HEK293 (cell line): ENCODE measurements around the gene ANKRD44.

Experiments used
- CTCF ChIA-PET: fragments of 350-600 bp; formaldehyde crosslinking; extraction: SDS; loops from one replicate; lab custom pipeline; 2021; ENCODE audit warnings: antibody characterized with exemption; lab: Yijun Ruan, JAX
- POLR2A ChIA-PET: fragments of 300-600 bp; formaldehyde crosslinking; extraction: SDS; loops from one replicate; lab custom pipeline; 2020; ENCODE audit warnings: antibody characterized with exemption, inconsistent platforms; lab: Yijun Ruan, JAX
- H3K27ac ChIP-seq: fragments of 200-500 bp; sonication (Bioruptor generic); 2 replicates; pipeline ENCODE4 v1.5.1; 2014; ENCODE audit warnings: low read depth, low read length, control low read depth, inconsistent platforms; ENCODE audit errors: extremely low read depth
- H3K36me3 ChIP-seq, 2 experiments: fragments of 200-500 bp in 1 of 2; sonication (Bioruptor generic) in 1 of 2; 1 replicate in 1 of 2; 2 replicates in 1 of 2; pipeline ENCODE4 v1.5.1; 2014 to 2017; ENCODE audit warnings: inconsistent platforms in 2 of 2, low read length in 2 of 2; ENCODE audit not compliant: control insufficient read depth in 2 of 2, insufficient read depth in 1 of 2
- H3K4me1 ChIP-seq: fragments of 200-500 bp; sonication (Bioruptor generic); 2 replicates; pipeline ENCODE4 v1.5.1; 2014; ENCODE audit warnings: mild to moderate bottlenecking, low read length, inconsistent platforms; ENCODE audit not compliant: control insufficient read depth, insufficient read depth
- H3K4me3 ChIP-seq: 2 replicates; pipeline ENCODE4 v1.5.1; 2011; ENCODE audit warnings: low read depth, mild to moderate bottlenecking, control low read depth, low read length, moderate library complexity
- H3K9me3 ChIP-seq: fragments of 200-500 bp; sonication (Bioruptor generic); 2 replicates; pipeline ENCODE4 v1.5.1; 2014; ENCODE audit warnings: low read depth, low read length, inconsistent platforms; ENCODE audit not compliant: control insufficient read depth, insufficient read depth
- EGR2 ChIP-seq: fragments of 450-650 bp; formaldehyde crosslinking; IDR thresholded peaks from 2 replicates; pipeline ENCODE4 v1.5.1; 2016; ENCODE audit warnings: low read depth, missing biosample characterization, missing genetic modification characterization
- SP2 ChIP-seq: fragments of 450-650 bp; formaldehyde crosslinking; IDR thresholded peaks from 2 replicates; pipeline ENCODE4 v1.5.1; 2016; ENCODE audit warnings: missing biosample characterization, missing genetic modification characterization
- ZBTB26 ChIP-seq: fragments of 450-650 bp; formaldehyde crosslinking; optimal IDR thresholded peaks from 2 replicates; pipeline ENCODE3; 2016; ENCODE audit warnings: missing biosample characterization, mild to moderate bottlenecking, missing genetic modification characterization
- ZFHX2 ChIP-seq: fragments of 450-650 bp; formaldehyde crosslinking; conservative IDR thresholded peaks from 2 replicates; pipeline ENCODE4 v1.5.1; 2016; ENCODE audit warnings: missing biosample characterization, missing genetic modification characterization
- ZFP69B ChIP-seq: fragments of 450-650 bp; formaldehyde crosslinking; IDR thresholded peaks from 2 replicates; pipeline ENCODE4 v1.5.1; 2016; ENCODE audit warnings: missing biosample characterization, missing genetic modification characterization
- ZNF18 ChIP-seq: fragments of 450-650 bp; formaldehyde crosslinking; IDR thresholded peaks from 2 replicates; pipeline ENCODE4 v1.5.1; 2016; ENCODE audit warnings: missing biosample characterization, missing genetic modification characterization
- ZNF2 ChIP-seq: fragments of 450-650 bp; formaldehyde crosslinking; IDR thresholded peaks from 2 replicates; pipeline ENCODE4 v1.5.1; 2016; ENCODE audit warnings: missing biosample characterization, missing genetic modification characterization
- ZNF214 ChIP-seq: fragments of 450-650 bp; formaldehyde crosslinking; IDR thresholded peaks from 2 replicates; pipeline ENCODE4 v1.5.1; 2017; ENCODE audit warnings: missing biosample characterization, mild to moderate bottlenecking, missing genetic modification characterization, borderline replicate concordance
- ZNF23 ChIP-seq: fragments of 450-650 bp; formaldehyde crosslinking; IDR thresholded peaks from 2 replicates; pipeline ENCODE4 v1.5.1; 2016; ENCODE audit warnings: missing biosample characterization, missing genetic modification characterization, borderline replicate concordance
- ZNF24 ChIP-seq: fragments of 450-650 bp; formaldehyde crosslinking; IDR thresholded peaks from 2 replicates; pipeline ENCODE4 v1.5.1; 2016; ENCODE audit warnings: missing biosample characterization, missing genetic modification characterization
- ZNF266 ChIP-seq: fragments of 450-650 bp; formaldehyde crosslinking; IDR thresholded peaks from 2 replicates; pipeline ENCODE4 v1.5.1; 2016; ENCODE audit warnings: missing biosample characterization, missing genetic modification characterization, low read depth
- ZNF280D ChIP-seq: fragments of 450-650 bp; formaldehyde crosslinking; IDR thresholded peaks from 2 replicates; pipeline ENCODE4 v1.5.1; 2016; ENCODE audit warnings: missing biosample characterization, missing genetic modification characterization
- ZNF311 ChIP-seq: fragments of 450-650 bp; formaldehyde crosslinking; IDR thresholded peaks from 2 replicates; pipeline ENCODE4 v1.5.1; 2017; ENCODE audit warnings: missing biosample characterization, missing genetic modification characterization, borderline replicate concordance
- ZNF473 ChIP-seq: fragments of 450-650 bp; formaldehyde crosslinking; IDR thresholded peaks from 2 replicates; pipeline ENCODE4 v1.5.1; 2017; ENCODE audit warnings: missing biosample characterization, missing genetic modification characterization
- ZNF529 ChIP-seq: fragments of 450-650 bp; formaldehyde crosslinking; IDR thresholded peaks from 2 replicates; pipeline ENCODE4 v1.5.1; 2017; ENCODE audit warnings: missing genetic modification characterization, missing biosample characterization; ENCODE audit not compliant: insufficient replicate concordance
- ZNF561 ChIP-seq: fragments of 450-650 bp; IDR thresholded peaks from 2 replicates; pipeline ENCODE4 v1.5.1; 2018; ENCODE audit warnings: missing biosample characterization, missing genetic modification characterization, borderline replicate concordance
- ZNF596 ChIP-seq: fragments of 450-650 bp; IDR thresholded peaks from 2 replicates; pipeline ENCODE4 v1.5.0; 2018; ENCODE audit warnings: missing biosample characterization, mild to moderate bottlenecking, missing genetic modification characterization, moderate library complexity
- ZNF621 ChIP-seq: fragments of 450-650 bp; formaldehyde crosslinking; IDR thresholded peaks from 2 replicates; pipeline ENCODE4 v1.5.1; 2017; ENCODE audit warnings: missing biosample characterization, missing genetic modification characterization
- ZNF623 ChIP-seq: fragments of 450-650 bp; formaldehyde crosslinking; IDR thresholded peaks from 2 replicates; pipeline ENCODE4 v1.5.1; 2016; ENCODE audit warnings: missing biosample characterization, missing genetic modification characterization
- ZNF629 ChIP-seq: fragments of 450-650 bp; formaldehyde crosslinking; IDR thresholded peaks from 2 replicates; pipeline ENCODE4 v1.5.1; 2017; ENCODE audit warnings: missing biosample characterization, missing genetic modification characterization
- ZNF645 ChIP-seq: fragments of 450-650 bp; formaldehyde crosslinking; IDR thresholded peaks from 2 replicates; pipeline ENCODE4; 2016; ENCODE audit warnings: missing biosample characterization, missing genetic modification characterization
- ZNF707 ChIP-seq: fragments of 450-650 bp; formaldehyde crosslinking; IDR thresholded peaks from 2 replicates; pipeline ENCODE4 v1.5.1; 2016; ENCODE audit warnings: missing biosample characterization, missing genetic modification characterization

The ANKRD44 gene

GRCh38 chr2:197270601-197271000 lies 40.0 kb downstream of the ANKRD44 start:
- Histone ChIP-seq H3K4me1 (no peaks in the 10 kb centered on the region), H3K9me3 (no peaks in the 10 kb centered on the region), H3K4me3 (no peak overlapping the region), H3K36me3 (no peaks in the 10 kb centered on the region), H3K27ac (no peak overlapping the region)
- no peak for TF ChIP-seq ZNF645 (tag by site-specific recombination)
- no peak for TF ChIP-seq ZNF24 (tag by site-specific recombination)
- no peak for TF ChIP-seq ZNF473 (tag by site-specific recombination)
- TF ChIP-seq ZNF214 (tag by site-specific recombination) = no peak
- TF ChIP-seq ZNF18 (tag by site-specific recombination) = no peak
- no peak for TF ChIP-seq ZBTB26 (tag by site-specific recombination)
- TF ChIP-seq ZNF621 (tag by site-specific recombination) = no peak
- TF ChIP-seq ZNF707 (tag by site-specific recombination) = no peak
- TF ChIP-seq ZNF561 (tag by site-specific recombination) = no peak
- TF ChIP-seq ZNF623 (tag by site-specific recombination) = no peak
- no peak for TF ChIP-seq ZNF529 (tag by site-specific recombination)
- TF ChIP-seq ZNF23 (tag by site-specific recombination) = no peak
- no peak for TF ChIP-seq ZNF280D (tag by site-specific recombination)
- no peak for TF ChIP-seq ZNF629 (tag by site-specific recombination)
- no peak for TF ChIP-seq ZNF266 (tag by site-specific recombination)
- no peak for TF ChIP-seq SP2 (tag by site-specific recombination)
- no peak for TF ChIP-seq ZNF2 (tag by site-specific recombination)
- no peak for TF ChIP-seq ZFP69B (tag by site-specific recombination)
- ChIA-PET POLR2A (no interaction called here), CTCF (interaction anchor here (0.6 kb wide), 2 partner anchors 18 to 88 kb away, joined by 3 read pairs; no protein-coding TSS in a partner anchor)

GRCh38 chr2:197269815-197270214 lies 40.8 kb downstream of the ANKRD44 start:
- no peaks in the 10 kb centered on the region for H3K9me3 ChIP-seq
- CTCF ChIA-PET = no interaction called here
- H3K4me1 ChIP-seq = no peaks in the 10 kb centered on the region
- H3K27ac ChIP-seq = no peak overlapping the region
- POLR2A ChIA-PET = no interaction called here
- no peaks in the 10 kb centered on the region for H3K36me3 ChIP-seq
- TF ChIP-seq ZNF311 (no peak), ZNF280D (tag by site-specific recombination) (no peak), EGR2 (tag by site-specific recombination) (peak; percentile 32; the same call in 1 of the 2 replicates), ZNF596 (tag by site-specific recombination) (no peak), ZFHX2 (tag by site-specific recombination) (peak; percentile 45), ZNF24 (tag by site-specific recombination) (no peak)
- TF ChIP-seq, all 188 proteins: peak for 2
- H3K4me3 ChIP-seq = no peak overlapping the region
